Nephron progenitor cell (in vitro differentiated cells): ENCODE measurements around the gene CMTR1.

Experiments used
- DNase-seq: peaks from one replicate; pipeline ENCODE4 v3.0.0; 2021
- H3K27ac Mint-ChIP-seq: 2 replicates; pipeline ENCODE4 v1.8.0; 2021; ENCODE audit warnings: mild to moderate bottlenecking, moderate library complexity, mixed read lengths
- H3K27me3 Mint-ChIP-seq: 2 replicates; pipeline ENCODE4 v1.8.0; 2021; ENCODE audit warnings: mild to moderate bottlenecking, low read depth, mixed read lengths; ENCODE audit not compliant: poor library complexity
- H3K36me3 Mint-ChIP-seq: 2 replicates; pipeline ENCODE4 v1.8.0; 2021; ENCODE audit warnings: low read depth, mixed read lengths
- H3K4me1 Mint-ChIP-seq: 2 replicates; pipeline ENCODE4 v1.8.0; 2021; ENCODE audit warnings: mixed read lengths
- H3K4me3 Mint-ChIP-seq: 2 replicates; pipeline ENCODE4 v1.8.0; 2021; ENCODE audit warnings: mild to moderate bottlenecking, moderate library complexity, mixed read lengths
- H3K9me3 Mint-ChIP-seq: 2 replicates; pipeline ENCODE4 v1.8.0; 2021; ENCODE audit warnings: mild to moderate bottlenecking, moderate library complexity, mixed read lengths
- CTCF ChIP-seq: fragments of 200-600 bp; sonication (generic); IDR thresholded peaks from 2 replicates; pipeline ENCODE4 v1.5.0; 2021; ENCODE audit warnings: antibody characterized with exemption

The CMTR1 gene

GRCh38 chr6:37429352-37429750, 3.7 kb upstream of the CMTR1 start:
- Mint-ChIP-seq H3K9me3 (peaks cover 29% of the 10 kb centered on the region), H3K4me1 (peaks cover 18% of the 10 kb centered on the region), H3K36me3 (no peaks in the 10 kb centered on the region), H3K27ac (no peak overlapping the region), H3K27me3 (peaks cover 30% of the 10 kb centered on the region), H3K4me3 (no peak overlapping the region)
- TF ChIP-seq CTCF: no peak
- no peak for DNase-seq

- H3K27ac Mint-ChIP-seq: no peak overlapping the region
- peaks cover 6% of the 10 kb centered on the region for H3K9me3 Mint-ChIP-seq
- no peak for DNase-seq
- H3K4me3 Mint-ChIP-seq: peak overlapping the region; percentile 93
- H3K36me3 Mint-ChIP-seq: peaks cover 8% of the 10 kb centered on the region
- no peak for TF ChIP-seq CTCF
- peaks cover 18% of the 10 kb centered on the region for H3K27me3 Mint-ChIP-seq
- H3K4me1 Mint-ChIP-seq: peaks cover 33% of the 10 kb centered on the region
Measured at GRCh38 chr6:37432590-37432915, 468 bp upstream of the CMTR1 start.

- Mint-ChIP-seq H3K4me1 (peaks cover 33% of the 10 kb centered on the region), H3K9me3 (no peaks in the 10 kb centered on the region), H3K4me3 (peak overlapping the region; percentile 93), H3K27me3 (peaks cover 8% of the 10 kb centered on the region), H3K36me3 (peaks cover 13% of the 10 kb centered on the region), H3K27ac (peak overlapping the region; percentile 95)
- no peak for TF ChIP-seq CTCF
- DNase-seq: no peak
Measured at GRCh38 chr6:37433657-37434271, 743 bp downstream of the CMTR1 start.

- peaks cover 4% of the 10 kb centered on the region for H3K27me3 Mint-ChIP-seq
- H3K27ac Mint-ChIP-seq: peak overlapping the region; percentile 68
- H3K9me3 Mint-ChIP-seq: no peaks in the 10 kb centered on the region
- peaks cover 13% of the 10 kb centered on the region for H3K36me3 Mint-ChIP-seq
- H3K4me1 Mint-ChIP-seq: peaks cover 33% of the 10 kb centered on the region
- DNase-seq: peak; percentile 11
- H3K4me3 Mint-ChIP-seq: peak overlapping the region; percentile 93
- no peak for TF ChIP-seq CTCF
Measured at GRCh38 chr6:37435373-37435772, 2.4 kb downstream of the CMTR1 start.

- peak overlapping the region; percentile 93 for H3K4me3 Mint-ChIP-seq
- no peak overlapping the region for H3K27ac Mint-ChIP-seq
- H3K9me3 Mint-ChIP-seq: no peaks in the 10 kb centered on the region
- H3K36me3 Mint-ChIP-seq: peaks cover 13% of the 10 kb centered on the region
- H3K27me3 Mint-ChIP-seq: no peaks in the 10 kb centered on the region
- peaks cover 33% of the 10 kb centered on the region for H3K4me1 Mint-ChIP-seq
- no peak for DNase-seq
- TF ChIP-seq CTCF: no peak
Measured at GRCh38 chr6:37435816-37436215, 2.8 kb downstream of the CMTR1 start.

GRCh38 chr6:37438930-37439329, 5.9 kb downstream of the CMTR1 start:
- no peak for TF ChIP-seq CTCF
- Mint-ChIP-seq H3K36me3 (peaks cover 15% of the 10 kb centered on the region), H3K9me3 (no peaks in the 10 kb centered on the region), H3K4me1 (peaks cover 19% of the 10 kb centered on the region), H3K4me3 (no peak overlapping the region), H3K27me3 (no peaks in the 10 kb centered on the region), H3K27ac (no peak overlapping the region)
- no peak for DNase-seq
